Measurements from ENCODE around the gene SERHL2.
"Not testable (repeated sequence)": the region's sequence is repeated elsewhere in the genome, so short reads cannot be mapped to it uniquely, and the experiment has no call there.

The SERHL2 gene

DNA sequence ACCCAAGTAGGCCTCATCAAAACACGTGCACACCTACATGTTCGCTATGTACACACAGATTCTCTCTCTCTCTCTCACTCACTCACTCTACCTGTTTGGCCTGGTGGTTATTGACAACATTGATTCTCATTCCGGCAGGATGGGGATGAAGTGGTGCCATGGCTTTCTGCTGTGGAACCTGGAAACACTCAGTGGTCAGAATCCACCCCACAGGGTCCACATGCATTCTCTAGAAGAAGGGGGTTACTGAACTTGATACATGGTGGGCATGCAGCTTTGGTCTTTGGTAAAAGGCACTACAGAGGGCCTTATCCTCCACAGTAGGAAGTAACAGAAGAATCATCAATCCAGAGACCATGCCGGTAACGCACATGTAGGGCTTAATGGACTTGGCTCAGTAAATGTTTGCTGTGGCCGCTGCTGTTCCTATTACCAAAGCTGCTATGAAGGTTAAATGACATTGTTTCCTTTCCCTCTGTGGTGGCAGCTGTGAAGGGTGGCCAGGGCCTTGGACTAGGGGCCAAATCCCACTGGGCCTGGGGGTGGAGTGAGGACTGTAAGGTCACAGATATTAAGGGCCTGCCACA is 48.2 kb downstream of the SERHL2 start:
- H3K4me3 ChIP-seq (ENCODE audit: low read length) = no peak overlapping the region
- no peak for TF ChIP-seq ZNF274 (IDR thresholded peaks at IDR 0.05; ENCODE audit: low read depth, low read length)

DNA sequence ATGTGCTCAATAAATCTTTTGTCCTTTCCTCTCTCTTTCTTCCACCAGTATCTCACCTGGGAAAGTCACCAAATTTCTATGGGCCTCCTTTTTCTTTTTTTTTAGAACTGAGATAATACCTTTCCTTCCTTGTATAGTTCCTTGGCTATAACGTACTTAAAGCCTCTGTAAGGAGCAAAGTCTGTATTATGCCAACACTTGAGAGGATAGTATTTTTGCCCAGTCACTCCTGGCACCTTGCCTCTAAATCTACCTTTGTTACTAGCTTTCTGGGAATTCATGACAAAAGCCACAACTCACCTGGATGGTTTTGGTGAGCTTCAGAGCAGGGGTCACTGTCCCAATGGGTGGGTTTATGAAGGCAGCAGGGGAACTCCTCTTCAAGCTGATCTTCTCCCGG is 48.7 kb downstream of the SERHL2 start:
- no peak for TF ChIP-seq ZNF274 (IDR thresholded peaks at IDR 0.05; ENCODE audit: low read depth, low read length)
- no peak overlapping the region for H3K4me3 ChIP-seq (ENCODE audit: low read length)

DNA sequence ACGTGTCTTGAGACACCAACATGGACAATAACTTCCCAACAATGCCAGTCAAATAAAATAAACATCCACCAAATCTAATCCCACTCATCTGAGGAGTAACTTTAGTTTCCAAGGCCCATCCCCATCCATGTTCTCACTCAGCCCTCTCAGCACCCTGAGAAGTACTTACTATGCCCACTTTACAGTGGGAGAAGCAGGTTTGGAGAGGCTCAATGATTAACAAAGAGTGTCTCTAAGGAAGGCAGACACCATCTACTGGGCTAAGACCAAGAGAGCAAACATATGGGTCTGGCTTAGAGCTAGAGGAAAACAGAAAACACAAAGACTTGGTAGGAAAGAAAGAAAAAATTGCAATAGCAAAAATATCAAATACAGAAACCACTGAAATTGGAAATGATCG is 49.7 kb downstream of the SERHL2 start:
- no peak overlapping the region for H3K4me3 ChIP-seq (ENCODE audit: low read length)
- no peak for TF ChIP-seq ZNF274 (IDR thresholded peaks at IDR 0.05; ENCODE audit: low read depth, low read length)

DNA sequence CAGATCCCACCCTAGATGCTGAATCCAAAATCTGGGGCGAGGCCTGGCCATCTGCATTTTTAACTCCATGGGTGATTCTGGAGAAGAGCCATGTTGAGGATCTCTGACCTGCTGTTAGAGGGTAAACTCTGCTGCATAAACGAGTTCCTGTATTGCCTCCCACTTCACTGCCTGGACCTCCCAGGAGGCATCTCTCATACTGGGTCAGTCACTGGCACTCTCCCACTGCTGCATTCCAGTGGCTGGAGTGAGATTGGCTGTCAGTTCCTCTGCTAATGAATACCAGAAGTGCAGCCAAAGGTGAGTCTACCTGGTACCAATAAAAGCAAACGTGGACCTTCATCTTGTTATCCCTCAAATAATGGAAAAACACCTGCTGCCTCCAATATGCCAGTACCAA is 50.6 kb downstream of the SERHL2 start:
- no peak for TF ChIP-seq ZNF274 (IDR thresholded peaks at IDR 0.05; ENCODE audit: low read depth, low read length)
- H3K4me3 ChIP-seq (ENCODE audit: low read length) = no peak overlapping the region

DNA sequence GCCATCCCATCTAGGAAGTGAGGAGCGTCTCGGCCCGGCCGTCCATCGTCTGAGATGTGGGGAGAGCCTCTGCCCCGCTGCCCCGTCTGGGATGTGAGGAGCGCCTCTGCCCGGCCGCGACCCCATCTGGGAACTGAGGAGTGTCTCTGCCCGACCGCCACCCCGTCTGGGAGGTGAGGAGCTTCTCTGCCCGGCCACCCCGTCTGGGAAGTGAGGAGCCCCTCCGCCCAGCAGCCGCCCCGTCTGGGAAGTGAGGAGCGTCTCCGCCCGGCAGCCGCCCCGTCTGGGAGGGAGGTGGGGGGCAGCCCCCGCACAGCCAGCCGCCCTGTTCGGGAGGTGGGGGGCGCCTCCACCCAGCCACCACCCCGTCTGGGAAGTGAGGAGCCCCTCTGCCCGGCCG is 53.9 kb downstream of the SERHL2 start:
- not testable (repeated sequence) for H3K4me3 ChIP-seq (ENCODE audit: low read length)

DNA sequence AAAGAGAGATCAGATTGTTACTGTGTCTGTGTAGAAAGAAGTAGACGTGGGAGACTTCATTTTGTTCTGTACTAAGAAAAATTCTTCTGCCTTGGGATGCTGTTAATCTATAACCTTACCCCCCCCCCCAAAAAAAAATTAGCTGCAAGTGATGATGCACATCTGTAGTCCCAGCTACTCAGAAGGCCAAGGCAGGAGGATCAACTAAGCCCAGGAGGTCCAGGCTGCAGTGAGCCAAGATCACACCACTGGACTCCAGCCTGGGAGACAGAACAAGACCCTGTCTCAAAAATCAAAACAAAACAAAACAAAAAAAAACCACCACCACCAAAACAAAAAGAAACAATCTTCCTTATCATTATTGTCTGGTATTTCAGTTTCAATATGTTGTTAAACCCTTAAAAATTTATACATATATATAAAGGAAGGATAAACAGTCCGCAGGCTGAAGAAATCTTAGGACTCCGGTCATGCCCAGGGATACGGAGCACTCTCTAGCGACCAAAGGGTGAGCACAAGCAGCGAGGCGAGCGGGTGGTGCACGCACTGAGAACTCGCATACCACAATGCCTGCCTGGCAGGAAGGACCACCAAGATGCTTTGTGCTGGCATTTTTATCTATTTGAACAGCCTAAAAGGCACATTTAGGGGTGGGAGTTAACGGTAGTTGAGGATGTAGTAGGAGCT is 54.5 kb downstream of the SERHL2 start:
- no peak for TF ChIP-seq ZNF274 (IDR thresholded peaks at IDR 0.05; ENCODE audit: low read depth, low read length)
- H3K4me3 ChIP-seq (ENCODE audit: low read length) = no peak overlapping the region

DNA sequence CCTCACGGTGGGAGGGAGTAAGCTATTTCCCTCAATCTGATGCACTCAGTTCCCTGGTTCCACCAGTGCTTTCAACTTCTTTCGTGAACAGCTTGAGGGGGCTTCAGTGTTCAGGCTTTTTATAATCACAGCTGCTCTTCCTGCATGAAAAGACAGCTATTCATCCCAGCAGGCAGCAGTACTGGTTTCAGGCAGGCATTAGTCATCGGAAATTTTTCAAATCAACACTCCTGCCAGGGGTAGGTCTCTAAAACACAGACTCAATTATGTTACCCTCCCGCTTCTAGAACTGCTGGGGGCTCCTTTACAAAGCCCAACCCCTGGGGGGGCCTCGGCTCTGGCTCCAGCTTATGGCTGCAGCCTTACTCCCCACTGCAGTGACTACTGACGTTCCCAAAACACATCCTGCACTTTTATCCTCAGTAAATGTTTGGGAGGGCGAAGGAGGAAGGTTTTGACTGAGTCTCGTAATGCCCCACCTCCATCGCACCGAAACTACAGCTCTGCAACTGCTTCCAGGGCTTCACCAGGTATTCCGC is 55.1 kb downstream of the SERHL2 start:
- no peak for TF ChIP-seq ZNF274 (IDR thresholded peaks at IDR 0.05; ENCODE audit: low read depth, low read length)
- no peak overlapping the region for H3K4me3 ChIP-seq (ENCODE audit: low read length)

DNA sequence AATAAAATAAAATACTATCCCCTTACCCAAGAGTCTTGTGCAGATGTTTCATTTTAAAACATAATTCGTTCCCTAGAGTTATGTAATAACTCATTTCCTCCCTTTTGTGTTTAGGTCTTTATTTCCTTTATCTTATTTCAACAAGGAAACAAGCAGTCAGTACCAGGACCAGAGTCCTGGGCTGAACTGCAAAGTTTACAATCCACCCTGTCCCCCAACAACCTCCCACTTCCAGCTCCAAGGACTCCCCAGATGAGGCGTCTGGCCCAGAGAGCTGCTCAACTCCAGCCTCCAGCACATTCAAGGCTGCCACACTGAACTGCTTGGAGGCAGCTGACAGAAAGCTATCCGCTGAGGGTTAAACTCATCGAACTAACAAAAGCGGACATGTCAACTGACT is 56.4 kb downstream of the SERHL2 start:
- TF ChIP-seq ZNF274 (IDR thresholded peaks at IDR 0.05; ENCODE audit: low read depth, low read length) = no peak
- H3K4me3 ChIP-seq (ENCODE audit: low read length) = no peak overlapping the region

DNA sequence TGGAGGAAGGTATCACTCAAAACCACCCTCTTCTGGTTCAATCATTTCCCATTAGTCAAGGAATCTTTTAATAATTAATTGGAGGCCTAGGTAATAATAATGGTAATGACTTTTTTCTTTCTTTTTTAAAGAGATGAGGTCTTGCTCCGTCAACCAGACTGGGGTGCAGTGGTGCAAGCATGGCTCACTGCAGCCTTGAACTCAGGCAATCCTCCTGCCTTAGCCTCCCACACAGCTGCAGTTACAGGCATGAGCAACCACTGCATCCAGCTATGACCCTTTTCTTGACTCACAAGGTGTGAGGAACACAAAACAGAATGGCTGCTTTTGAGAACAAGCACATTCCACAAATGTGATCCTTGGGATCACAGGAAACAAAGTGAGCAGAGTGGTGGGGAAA is 57.3 kb downstream of the SERHL2 start:
- TF ChIP-seq ZNF274 (IDR thresholded peaks at IDR 0.05; ENCODE audit: low read depth, low read length) = no peak
- no peak overlapping the region for H3K4me3 ChIP-seq (ENCODE audit: low read length)

DNA sequence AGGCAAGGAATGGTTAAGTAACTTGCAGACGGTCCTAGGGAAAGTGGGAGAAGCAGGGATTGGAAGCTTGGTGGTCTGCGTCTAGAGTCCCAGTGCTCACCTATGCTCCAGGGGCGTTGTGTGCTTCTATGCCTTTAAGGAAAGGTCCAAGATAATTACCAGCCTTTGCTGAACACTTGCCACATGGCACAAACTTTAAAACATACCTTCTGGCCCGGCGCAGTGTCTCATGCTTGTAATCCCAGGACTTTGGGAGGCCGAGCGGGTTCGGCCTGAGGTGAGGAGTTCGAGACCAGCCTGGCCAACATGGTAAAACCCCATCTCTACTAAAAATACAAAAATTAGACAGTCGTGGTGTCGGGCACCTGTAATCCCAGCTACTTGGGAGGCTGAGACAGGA is 58.6 kb downstream of the SERHL2 start:
- no peak overlapping the region for H3K4me3 ChIP-seq (ENCODE audit: low read length)
- TF ChIP-seq ZNF274 (IDR thresholded peaks at IDR 0.05; ENCODE audit: low read depth, low read length) = no peak

DNA sequence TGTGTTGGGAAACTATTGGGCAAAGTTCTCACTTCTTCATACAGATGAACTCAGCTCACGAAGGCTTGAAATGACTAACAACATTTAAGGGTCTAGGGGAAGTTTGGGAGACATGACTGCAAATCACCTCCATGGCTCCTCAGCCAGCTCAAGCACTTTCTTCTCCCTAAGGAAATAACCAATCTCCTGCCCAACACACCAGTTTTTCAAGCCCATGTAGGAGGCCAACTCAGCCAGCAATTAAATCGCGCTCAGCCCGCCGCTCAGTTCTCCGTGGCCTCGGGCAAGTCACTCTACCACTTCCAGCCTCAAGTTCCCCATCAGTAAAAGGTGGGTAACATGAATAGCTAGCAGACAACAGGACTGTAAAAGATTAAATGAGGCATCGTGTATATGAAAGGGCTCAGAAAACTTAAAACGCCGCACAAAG is 60.1 kb downstream of the SERHL2 start:
- no peak for TF ChIP-seq ZNF274 (IDR thresholded peaks at IDR 0.05; ENCODE audit: low read depth, low read length)
- H3K4me3 ChIP-seq (ENCODE audit: low read length) = peak overlapping the region; percentile 89

DNA sequence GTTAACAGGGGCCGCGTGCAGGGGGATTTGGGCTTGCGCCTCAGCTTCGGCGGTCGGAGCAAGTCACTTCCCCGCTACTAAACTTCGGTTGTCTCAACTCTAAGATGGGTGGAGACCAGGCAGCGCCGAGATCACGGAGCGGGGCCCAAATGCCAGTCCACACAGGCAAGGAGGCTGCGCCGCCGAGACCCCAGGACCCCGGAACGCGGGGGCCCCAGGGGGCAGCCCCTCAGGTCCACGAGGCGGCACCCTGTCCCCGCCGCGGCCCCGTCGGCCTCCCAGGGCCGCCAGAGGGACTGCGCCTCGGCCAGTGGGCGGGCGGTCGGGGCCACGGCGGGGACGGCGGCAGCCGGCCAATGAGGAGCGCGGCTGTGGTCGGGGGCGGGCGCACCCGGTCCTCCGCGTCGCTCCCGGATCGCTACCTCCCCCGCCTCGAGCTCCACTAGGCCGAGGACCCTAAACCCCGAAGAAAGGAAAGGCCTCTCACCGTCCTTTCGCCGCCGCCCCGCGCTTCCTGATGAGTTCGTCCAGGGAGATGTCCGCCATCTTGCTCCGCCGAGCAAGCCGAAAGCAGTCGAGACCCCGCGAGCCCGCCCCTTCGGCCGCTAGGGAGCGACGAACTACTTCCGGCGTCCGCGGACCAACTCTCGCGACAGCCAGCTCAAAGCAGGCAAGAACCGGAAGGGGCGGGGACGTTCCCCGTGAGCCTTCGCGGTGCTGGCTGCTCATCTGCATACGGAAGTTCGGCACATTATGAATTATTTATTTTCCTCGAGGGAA is 60.7 kb downstream of the SERHL2 start, which contains the start of gene POLDIP3:
Gene POLDIP3, minus strand, starts transcription at position 572 of the 780 bp plus-strand sequence. Its CDS starts 26 bp downstream, at position 546.
- no peak for TF ChIP-seq ZNF274 (IDR thresholded peaks at IDR 0.05; ENCODE audit: low read depth, low read length)
- H3K4me3 ChIP-seq (ENCODE audit: low read length) = peak within 1 kb of the TSS; percentile 89

DNA sequence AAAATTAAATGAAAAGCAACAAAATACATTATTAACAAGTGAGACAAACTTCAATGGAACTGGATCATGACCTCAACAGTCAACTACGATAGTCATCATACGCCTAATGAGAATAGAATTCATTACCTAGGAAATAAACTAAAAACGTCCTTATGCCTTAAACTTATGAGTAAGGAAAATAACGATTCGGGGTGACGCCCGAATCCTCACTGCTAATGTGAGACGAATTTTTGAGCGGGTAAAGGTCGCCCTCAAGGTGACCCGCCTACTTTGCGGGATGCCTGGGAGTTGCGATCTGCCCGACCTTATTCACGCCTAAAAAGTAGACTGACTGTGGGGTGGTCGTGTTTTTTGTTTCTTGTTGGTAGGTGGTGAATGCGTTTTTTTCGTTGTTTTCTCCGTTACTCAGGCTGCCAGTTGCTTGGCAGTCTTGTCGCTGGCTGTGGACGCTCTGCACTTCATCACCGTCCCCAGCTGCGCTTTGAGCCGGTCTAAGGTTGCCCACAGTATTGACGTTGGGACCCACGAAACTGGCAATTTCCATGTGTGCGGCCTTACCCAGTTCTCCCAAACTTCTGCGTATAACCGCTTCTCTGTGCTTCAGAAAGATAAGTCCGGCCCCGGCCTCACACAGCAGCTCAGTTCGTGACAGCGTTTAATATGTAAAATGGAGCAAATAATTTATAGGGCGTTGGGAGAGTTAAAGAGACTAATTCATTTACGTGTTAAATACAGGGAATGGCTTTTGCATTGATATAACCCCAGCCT is 61.5 kb downstream of the SERHL2 start:
- H3K4me3 ChIP-seq (ENCODE audit: low read length) = peak overlapping the region; percentile 13; the same call in 1 of the 2 replicates
- no peak for TF ChIP-seq ZNF274 (IDR thresholded peaks at IDR 0.05; ENCODE audit: low read depth, low read length)

DNA sequence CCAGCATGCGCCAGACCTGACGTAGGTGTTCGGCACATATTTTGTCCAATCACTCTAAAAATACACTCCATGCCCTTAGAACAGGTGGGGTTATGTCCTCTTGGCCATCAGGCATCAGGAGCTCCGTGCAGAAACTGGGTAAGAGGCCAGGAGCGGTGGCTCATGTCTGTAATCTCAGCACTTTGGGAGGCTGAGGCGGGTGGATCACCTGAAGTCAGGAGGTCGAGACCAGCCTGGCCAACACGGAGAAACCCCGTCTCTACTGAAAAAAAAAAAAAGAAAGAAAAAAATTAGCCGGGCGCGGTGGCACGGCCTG is 62.1 kb downstream of the SERHL2 start:
- peak overlapping the region; percentile 13; the same call in 1 of the 2 replicates for H3K4me3 ChIP-seq (ENCODE audit: low read length)

Measured in GM08714 (cell line).